NAMALWA (cell line): ENCODE measurements around the gene KLHL2.
A peak's percentile ranks its signal among the peaks of the same experiment; 100 is the strongest.
"Not testable (repeated sequence)": the region's sequence is repeated elsewhere in the genome, so short reads cannot be mapped to it uniquely, and the experiment has no call there.

ENCODE experiments used
- DNase-seq: peaks from one replicate; pipeline ENCODE4 v3.0.0-alpha.2; 2015; ENCODE audit warnings: low spot score

The KLHL2 gene

DNA sequence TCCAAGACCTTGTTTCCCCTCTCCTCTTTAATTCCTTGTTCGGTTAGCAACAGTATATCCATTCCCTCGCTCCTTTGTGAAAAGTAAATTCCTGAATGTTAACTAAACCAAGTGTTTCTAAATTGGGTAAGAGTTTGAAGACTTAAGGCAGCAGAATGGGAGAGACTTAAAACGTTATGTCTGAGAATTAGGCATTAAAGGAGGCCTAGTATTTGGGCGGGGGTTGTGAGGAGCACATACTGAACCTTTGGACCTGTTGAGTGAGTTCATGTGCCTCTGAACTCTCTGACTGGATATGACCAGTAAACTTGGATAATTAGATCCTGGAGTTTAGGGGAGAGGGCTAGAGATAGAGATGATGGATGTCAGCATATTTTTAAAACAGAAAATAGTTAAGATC lies 121.3 kb downstream of the KLHL2 start:
- peak; percentile 25 for DNase-seq

- DNase-seq: no peak
Observed at GRCh38 chr4:165330071-165330470, 122.7 kb downstream of the KLHL2 start.

DNA sequence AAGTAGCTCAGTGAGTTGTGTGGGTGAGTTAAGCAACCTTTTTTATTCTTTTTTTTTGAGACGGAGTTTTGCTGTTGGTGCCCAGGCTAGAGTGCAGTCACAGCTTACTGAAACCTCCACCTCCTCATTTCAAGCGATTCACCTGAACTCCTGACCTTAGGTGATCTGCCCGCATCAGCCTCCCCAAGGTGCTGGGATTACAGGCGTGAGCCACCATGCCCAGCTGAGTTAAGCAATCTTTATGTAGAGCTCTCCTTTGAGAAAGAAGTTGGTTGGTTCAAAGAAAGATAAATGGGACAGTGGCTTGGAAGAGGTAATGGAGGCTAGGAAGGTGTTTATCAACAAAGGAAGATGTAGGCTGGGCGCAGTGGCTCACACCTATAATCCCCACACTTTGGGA lies 123.3 kb downstream of the KLHL2 start:
- DNase-seq: no peak

- no peak for DNase-seq
Observed at GRCh38 chr4:165331359-165331758, 124.0 kb downstream of the KLHL2 start.

DNA sequence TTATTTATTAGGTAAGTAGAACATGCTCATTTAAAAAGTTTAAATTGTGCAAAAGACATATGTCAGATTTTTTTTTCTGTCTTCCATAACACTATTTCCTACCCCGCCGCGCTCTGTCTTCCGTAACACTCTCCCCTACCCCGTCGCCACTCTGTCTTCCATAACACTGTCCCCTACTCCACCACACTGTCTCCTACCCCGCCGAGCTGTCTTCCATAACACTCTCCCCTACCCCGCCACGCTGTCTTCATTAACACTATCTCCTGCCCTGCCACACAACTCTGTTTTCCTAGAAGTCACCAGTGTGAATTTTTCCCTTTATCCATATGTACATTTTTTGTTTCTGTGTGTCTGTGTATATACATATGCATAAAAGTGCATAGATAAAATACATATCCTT lies 124.5 kb downstream of the KLHL2 start:
- no peak for DNase-seq

- no peak for DNase-seq
Observed at GRCh38 chr4:165332502-165332901, 125.1 kb downstream of the KLHL2 start.

- no peak for DNase-seq
Observed at GRCh38 chr4:165335163-165335703, 127.9 kb downstream of the KLHL2 start.

- DNase-seq: no peak
Observed at GRCh38 chr4:165336743-165337142, 129.4 kb downstream of the KLHL2 start.

DNA sequence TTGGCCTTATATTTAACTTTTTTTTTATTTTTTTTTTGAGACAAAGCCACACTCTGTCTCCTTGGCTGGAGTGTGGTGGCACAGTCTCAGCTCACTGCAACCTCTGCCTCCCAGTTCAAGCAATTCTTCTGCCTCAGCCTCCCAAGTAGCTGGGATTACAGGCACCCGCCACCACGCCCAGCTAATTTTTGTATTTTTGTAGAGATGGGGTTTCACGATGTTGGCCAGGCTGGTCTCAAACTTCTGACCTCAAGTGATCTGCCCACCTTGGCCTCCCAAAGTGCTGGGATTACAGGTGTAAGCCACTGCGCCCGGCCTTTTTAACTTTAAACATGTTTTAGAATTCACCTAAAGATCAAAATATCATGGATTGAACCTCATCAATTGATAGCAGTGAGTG lies 135.0 kb downstream of the KLHL2 start:
- not testable (repeated sequence) for DNase-seq

DNA sequence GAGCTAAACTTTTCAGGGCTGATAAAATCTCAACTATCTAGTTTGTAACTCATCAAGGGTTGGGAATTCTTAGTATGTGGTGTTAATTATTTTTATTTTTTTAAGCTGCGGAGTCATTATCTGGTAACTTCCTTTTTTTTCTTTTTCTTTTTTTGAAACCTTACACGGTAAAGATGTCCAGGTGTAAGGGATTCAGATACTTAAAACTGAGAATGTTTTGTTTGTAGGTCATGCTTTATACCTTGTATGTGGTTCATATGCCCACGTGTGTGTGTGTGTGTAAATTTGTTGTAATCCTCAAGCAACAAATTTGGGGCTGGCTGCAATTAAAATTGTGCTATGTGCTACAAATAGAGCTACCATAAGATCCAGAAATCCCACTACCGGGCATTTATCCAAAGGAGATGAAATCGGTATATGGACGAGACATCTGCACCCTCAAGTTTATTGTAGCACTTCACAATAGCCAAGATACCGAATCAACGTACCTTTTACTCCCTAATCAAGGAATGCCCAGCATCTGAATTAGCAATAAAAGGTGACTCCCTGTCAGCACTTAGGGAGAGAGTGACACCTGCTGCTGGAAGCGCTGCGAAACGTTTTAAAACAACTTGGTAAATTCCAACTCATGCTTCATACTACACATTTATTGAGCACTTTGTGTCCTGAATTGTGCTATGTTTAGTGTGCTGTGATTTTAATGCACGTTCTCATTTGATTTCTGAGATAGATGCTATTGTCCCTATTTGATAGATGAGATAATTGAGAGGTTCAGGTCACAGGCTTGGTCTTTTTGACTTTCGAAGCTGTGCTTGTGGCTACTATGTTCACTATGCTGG lies 136.2 kb downstream of the KLHL2 start:
- DNase-seq: peak; percentile 29

GRCh38 chr4:165345666-165346417 lies 138.5 kb downstream of the KLHL2 start:
- DNase-seq: peak; percentile 38

DNA sequence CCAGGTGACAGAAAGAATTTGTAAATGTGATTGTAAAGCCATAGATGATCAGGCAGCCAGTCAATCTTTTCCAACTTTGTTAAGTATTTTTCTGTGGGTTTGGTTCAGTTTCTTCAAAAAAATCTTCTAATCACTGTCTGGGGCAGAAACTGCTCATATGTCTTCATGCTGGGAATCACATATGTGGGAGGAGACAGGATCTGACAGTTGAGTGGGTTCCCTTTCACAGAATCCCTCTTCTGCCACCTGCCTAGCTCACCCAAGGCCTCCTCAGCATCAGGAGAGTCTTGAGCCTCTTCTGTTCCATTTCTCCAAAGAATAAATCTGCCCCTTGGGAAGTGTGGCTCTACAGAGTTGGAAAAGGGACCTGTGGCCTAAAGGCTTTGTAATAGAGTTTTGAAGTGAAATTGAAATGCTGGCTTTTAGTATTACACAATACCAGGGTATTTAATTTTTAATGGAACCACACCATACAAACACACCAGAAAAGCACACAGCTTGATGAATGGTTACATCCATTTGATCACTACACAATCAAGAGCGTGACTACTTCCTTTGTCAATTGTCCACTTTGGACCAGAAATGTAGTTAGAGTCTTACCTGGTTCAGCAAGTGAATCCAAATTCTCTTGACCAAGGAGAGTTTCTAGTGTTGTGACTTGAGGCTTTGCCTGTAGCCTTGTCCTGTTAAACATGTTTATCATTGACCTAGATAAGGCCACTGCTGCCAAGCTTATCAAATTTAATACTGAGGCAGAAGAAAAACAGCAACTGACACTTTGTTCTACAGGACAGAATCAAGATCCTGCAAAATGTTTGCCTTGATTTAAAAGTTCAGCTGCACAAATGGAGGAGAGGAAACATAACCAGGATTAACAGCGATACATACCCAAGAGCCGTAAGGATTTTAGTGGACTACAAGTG lies 140.5 kb downstream of the KLHL2 start:
- DNase-seq: no peak

- DNase-seq: peak; percentile 38
Observed at GRCh38 chr4:165351359-165352130, 144.2 kb downstream of the KLHL2 start.

DNA sequence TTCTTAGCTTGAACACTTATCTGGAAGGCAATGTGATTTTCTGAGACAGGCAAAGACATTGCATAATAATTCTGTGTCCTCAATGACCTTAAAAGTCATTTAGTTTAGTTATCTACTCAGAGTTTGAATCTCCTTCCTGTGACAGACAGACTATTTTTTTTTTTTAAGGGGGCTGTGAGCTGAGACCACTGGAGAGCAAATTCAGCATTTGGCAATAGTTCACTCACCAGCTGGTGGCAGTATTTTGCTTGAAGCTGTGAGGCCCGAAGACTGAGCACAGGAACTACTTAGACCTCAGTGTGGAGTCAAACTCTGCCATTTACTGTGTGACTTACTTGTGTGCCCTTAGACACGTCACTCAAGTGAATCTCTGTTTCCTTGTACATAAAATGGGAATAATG lies 148.5 kb downstream of the KLHL2 start:
- DNase-seq: peak; percentile 78

DNA sequence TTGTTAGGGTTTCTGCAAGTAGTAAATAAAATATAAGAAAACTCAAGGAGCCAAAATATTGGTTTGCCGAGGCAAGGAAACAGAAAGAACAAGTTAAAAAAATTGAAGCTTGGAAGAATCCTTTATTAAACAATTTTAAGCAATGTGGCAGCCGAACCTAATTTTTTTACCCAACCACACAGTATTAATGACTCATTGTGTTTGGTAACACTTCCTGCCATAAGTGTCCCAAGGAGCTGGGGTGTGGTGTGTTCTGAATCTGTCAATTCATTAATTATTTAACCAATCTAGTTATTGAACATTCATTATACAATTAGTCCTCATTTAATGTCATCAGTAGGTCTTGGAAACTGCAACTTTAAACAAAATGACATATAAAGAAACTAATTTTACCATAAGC lies 152.1 kb downstream of the KLHL2 start:
- no peak for DNase-seq

GRCh38 chr4:165360041-165360695 lies 152.8 kb downstream of the KLHL2 start:
- no peak for DNase-seq

GRCh38 chr4:165360985-165361670 lies 153.8 kb downstream of the KLHL2 start:
- DNase-seq: no peak

GRCh38 chr4:165361810-165362209 lies 154.4 kb downstream of the KLHL2 start:
- no peak for DNase-seq

- DNase-seq: no peak
Observed at GRCh38 chr4:165364452-165365080, 157.2 kb downstream of the KLHL2 start.

GRCh38 chr4:165367040-165367439 lies 159.7 kb downstream of the KLHL2 start:
- no peak for DNase-seq
